LNCAP (cell line): ENCODE results near the gene AHNAK2.

Experiments used
- CTCF ChIP-seq: fragments of 450-650 bp; IDR thresholded peaks from 2 replicates; pipeline ENCODE4 v1.5.1; 2017; ENCODE audit warnings: mild to moderate bottlenecking

AHNAK2 gene

GRCh38 chr14:104940526-104941150, 37.5 kb downstream of the AHNAK2 start:
- no peak for TF ChIP-seq CTCF

- no peak for TF ChIP-seq CTCF
Measured at GRCh38 chr14:104939666-104940410, 38.3 kb downstream of the AHNAK2 start.

GRCh38 chr14:104938960-104939359, 39.2 kb downstream of the AHNAK2 start:
- TF ChIP-seq CTCF, result no peak

- TF ChIP-seq CTCF, result no peak
Measured at GRCh38 chr14:104938436-104938835, 39.7 kb downstream of the AHNAK2 start.

GRCh38 chr14:104937694-104938365, 40.3 kb downstream of the AHNAK2 start:
- no peak for TF ChIP-seq CTCF

GRCh38 chr14:104937161-104937560, 41.0 kb downstream of the AHNAK2 start:
- no peak for TF ChIP-seq CTCF

- TF ChIP-seq CTCF, result no peak
Measured at GRCh38 chr14:104936361-104937155, 41.6 kb downstream of the AHNAK2 start.
